Heart right ventricle (tissue), 16 donors: ENCODE measurements around the gene TCF12. TPM values are rescaled to one million over a fixed set of nuclear protein-coding genes. Genes with fewer than 3 reads are reported as not detected.
"Not testable (repeated sequence)": the region's sequence is repeated elsewhere in the genome, so short reads cannot be mapped to it uniquely, and the experiment has no call there.

Experiments
- ATAC-seq, 8 donors: fragments of 200-7000 bp; cut with Tn5 transposase; one replicate each; pipeline ENCODE4 v1.9.1; 2020; ENCODE audit warnings: mild to moderate bottlenecking in 8 of 8, moderate library complexity in 8 of 8, moderate number of reproducible peaks in 1 of 8
- DNase-seq, 2 donors: peaks; one replicate each; pipeline ENCODE4 v3.0.0-alpha.2; 2020
- H3K27ac ChIP-seq, 10 donors: fragments of 200-600 bp; sonication (generic) in 2 of 10; one replicate each; pipeline versions ENCODE4 v1.5.0 to v1.8.0; 2020 to 2022; ENCODE audit warnings: mild to moderate bottlenecking in 3 of 10
- H3K27me3 ChIP-seq, 7 donors: fragments of 200-600 bp; one replicate each; pipeline ENCODE4 v1.8.0; 2021 to 2022; ENCODE audit warnings: mild to moderate bottlenecking in 2 of 7
- H3K36me3 ChIP-seq, 9 donors: fragments of 200-600 bp; sonication (generic) in 1 of 9; one replicate each; pipeline versions ENCODE4 v1.5.0 to v1.8.0; 2020 to 2022; ENCODE audit warnings: mild to moderate bottlenecking in 2 of 9
- H3K4me1 ChIP-seq, 9 donors: fragments of 200-600 bp; sonication (generic) in 1 of 9; one replicate each; pipeline versions ENCODE4 v1.5.0 to v1.8.0; 2020 to 2022; ENCODE audit warnings: mild to moderate bottlenecking in 4 of 9
- H3K4me3 ChIP-seq, 10 donors: fragments of 200-600 bp; sonication (generic) in 2 of 10; one replicate each; pipeline versions ENCODE4 v1.5.0 to v1.8.0; 2020 to 2022; ENCODE audit warnings: mild to moderate bottlenecking in 7 of 10, moderate library complexity in 2 of 10
- H3K9me3 ChIP-seq, 11 donors: fragments of 200-600 bp in 10 of 11; sonication (generic) in 2 of 11; one replicate each; pipeline versions ENCODE4 v1.5.0 to v1.8.0; 2013 to 2022; ENCODE audit warnings: mild to moderate bottlenecking in 2 of 11, control low read depth in 1 of 11, moderate library complexity in 1 of 11
- WGBS, 2 donors: extraction: QIAGEN DNeasy Blood & Tissue Kit; methylation state at CpG; one replicate each; pipeline ENCODE4 v1.1.7; 2013; ENCODE audit warnings: inconsistent platforms in 1 of 2; 5-methylcytosine and 5-hydroxymethylcytosine counted together
- intact Hi-C, 10 donors: fragments of 100-400 bp; cut with DNase I; formaldehyde crosslinking; loops; one replicate each; pipeline versions ENCODE4 v1.11.1 to v1.14.2; 2022
- polyA plus RNA-seq, 2 donors: library from polyadenylated mRNA; stranded (reverse); fragments of 200-250 nt; gene quantifications; one replicate each; pipeline ENCODE4 v1.2.3, GENCODE V29; 2013
- total RNA-seq, 10 donors: library from RNA; stranded (reverse); fragmentation: NEBNext Ultra II Directional in 3 of 10; extraction: Animal tissue kit (Norgen Biotek cat#: 25700) in 3 of 10; gene quantifications; one replicate each; pipeline versions ENCODE4 v1.2.1 to v1.2.4, GENCODE V29; 2021 to 2023
- TF ChIP-seq, protein P1 (sequence below), 9 donors: fragments of 200-600 bp; sonication (generic) in 2 of 9; IDR thresholded peaks; one replicate each; pipeline versions ENCODE4 v1.5.0 to v1.8.0; 2021 to 2022; ENCODE audit warnings: antibody characterized with exemption in 9 of 9, mild to moderate bottlenecking in 5 of 9, moderate library complexity in 1 of 9
- donor health status: Arrhythmogenic right ventricular cardiomyopathy.
- donor health status: ischemic (EF 13 %, LVEDD 7.1; RV severe dilation, severe dysfunction).
- donor health status: healthy with polysubstance abuse.
- donor health status: DM: no; HTN: yes; CAD: no.
- donor health status: DM: no; HTN: no; CAD: no.
- donor health status: ischemic (EF 25% LVEDD 6.9; RV normal size, moderate dysfunction).
- donor health status: ischemic (EF 25% LVEDD 5.7; RV mildly dilated, moderate dysfunction).
- donor health status: healthy.
- donor health status: DM: yes; HTN: yes; CAD: no.
- donor health status: Ischemic cardiomyopathy.
- donor health status: ischemic (EF 35%, LVEDD 5.7; RV mildly dilated, moderate dysfunction).
- donor health status: nonischemic (EF 11% LVEDD 7.7; RV severe dilation, severe dysfunction).
- donor health status: DM: yes; HTN: yes; CAD: no.
- donor health status: PGD.
- donor health status: ischemic (EF 29% LVEDD 5.4; RV normal size, mild dysfunction).
- donor health status: nonischemic (EF 23%, LVEDD 6.1; RV moderate dilation, normal function).

Gene TCF12
- total and polyA plus RNA-seq, 12 donors, result 8.7 to 55.7 (median 38.4) TPM

DNA sequence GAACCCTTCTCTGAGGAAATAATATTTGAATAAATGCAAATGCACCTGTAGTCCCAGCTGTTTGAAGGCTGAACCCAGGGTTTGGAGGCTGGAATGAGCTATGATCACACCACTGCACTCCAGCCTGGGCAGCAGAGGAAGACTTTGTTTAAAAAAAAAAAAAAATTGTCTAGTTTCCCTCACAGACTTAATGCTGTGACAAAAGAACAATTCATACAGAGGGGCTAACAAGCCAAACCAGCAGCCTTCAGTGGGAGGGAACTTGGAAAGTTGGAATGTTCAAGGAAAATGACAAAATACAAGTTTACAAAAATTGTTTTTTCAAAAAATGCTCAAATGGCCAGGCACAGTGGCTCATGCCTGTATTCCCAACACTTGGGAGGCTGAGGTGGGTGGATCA, 229.8 kb downstream of the TCF12 start:
- Histone ChIP-seq H3K27ac (peak overlapping the region in 5 of 10 donors; percentile 4 to 54 (median 29)), H3K36me3 (peaks cover 0 to 9% (median 0%) of the 10 kb centered on the region in 9 donors), H3K4me1 (peaks cover 0 to 57% (median 51%) of the 10 kb centered on the region in 9 donors), H3K9me3 (peaks cover 0 to 23% (median 12%) of the 10 kb centered on the region in 11 donors), H3K27me3 (no peaks in the 10 kb centered on the region), H3K4me3 (no peak overlapping the region)
- intact Hi-C loops, result loop anchor here (5.0 to 10.0 kb wide), 13 partner anchors 64 to 653 kb away; partner anchors contain the start of gene TCF12 (in 1 of the 10)
- DNase-seq, result no peak
- TF ChIP-seq, protein P1, sequence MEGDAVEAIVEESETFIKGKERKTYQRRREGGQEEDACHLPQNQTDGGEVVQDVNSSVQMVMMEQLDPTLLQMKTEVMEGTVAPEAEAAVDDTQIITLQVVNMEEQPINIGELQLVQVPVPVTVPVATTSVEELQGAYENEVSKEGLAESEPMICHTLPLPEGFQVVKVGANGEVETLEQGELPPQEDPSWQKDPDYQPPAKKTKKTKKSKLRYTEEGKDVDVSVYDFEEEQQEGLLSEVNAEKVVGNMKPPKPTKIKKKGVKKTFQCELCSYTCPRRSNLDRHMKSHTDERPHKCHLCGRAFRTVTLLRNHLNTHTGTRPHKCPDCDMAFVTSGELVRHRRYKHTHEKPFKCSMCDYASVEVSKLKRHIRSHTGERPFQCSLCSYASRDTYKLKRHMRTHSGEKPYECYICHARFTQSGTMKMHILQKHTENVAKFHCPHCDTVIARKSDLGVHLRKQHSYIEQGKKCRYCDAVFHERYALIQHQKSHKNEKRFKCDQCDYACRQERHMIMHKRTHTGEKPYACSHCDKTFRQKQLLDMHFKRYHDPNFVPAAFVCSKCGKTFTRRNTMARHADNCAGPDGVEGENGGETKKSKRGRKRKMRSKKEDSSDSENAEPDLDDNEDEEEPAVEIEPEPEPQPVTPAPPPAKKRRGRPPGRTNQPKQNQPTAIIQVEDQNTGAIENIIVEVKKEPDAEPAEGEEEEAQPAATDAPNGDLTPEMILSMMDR (IDR thresholded peaks at IDR 0.05), result no peak
- peak in 5 of 8 donors; percentile 25 to 50 (median 35) for ATAC-seq

DNA sequence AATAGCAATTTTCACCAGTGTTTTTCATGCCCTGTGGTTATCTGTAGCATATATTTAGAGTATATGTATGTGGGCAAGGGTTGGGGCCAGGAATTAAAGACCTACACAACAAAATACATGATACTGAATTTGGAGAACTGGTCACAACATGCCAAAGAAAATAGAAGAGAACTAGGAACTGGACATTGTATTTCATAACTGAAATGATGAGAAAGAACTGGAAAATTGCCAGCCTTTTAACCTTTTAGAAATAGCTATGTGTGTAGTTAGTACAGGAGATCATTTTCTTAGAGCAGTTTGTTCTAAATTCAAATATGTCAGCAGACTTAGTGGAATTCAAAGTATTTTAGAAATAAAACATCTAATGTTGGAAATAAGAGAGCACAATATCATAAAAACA, 230.8 kb downstream of the TCF12 start:
- peak overlapping the region in 4 of 10 donors; percentile 8 to 54 (median 14) for H3K27ac ChIP-seq
- H3K27me3 ChIP-seq, result no peaks in the 10 kb centered on the region
- peaks cover 0 to 9% (median 0%) of the 10 kb centered on the region in 9 donors for H3K36me3 ChIP-seq
- DNase-seq (no peak), ATAC-seq (peak in 3 of 8 donors; percentile 8 to 45 (median 38))
- intact Hi-C loops, result loop anchor here (5.0 to 10.0 kb wide), 13 partner anchors 63 to 654 kb away; partner anchors contain the start of gene TCF12 (in 1 of the 10)
- no peak overlapping the region for H3K4me3 ChIP-seq
- TF ChIP-seq, protein P1 (IDR thresholded peaks at IDR 0.05), result no peak
- peaks cover 0 to 62% (median 48%) of the 10 kb centered on the region in 9 donors for H3K4me1 ChIP-seq
- peaks cover 0 to 23% (median 12%) of the 10 kb centered on the region in 11 donors for H3K9me3 ChIP-seq

DNA sequence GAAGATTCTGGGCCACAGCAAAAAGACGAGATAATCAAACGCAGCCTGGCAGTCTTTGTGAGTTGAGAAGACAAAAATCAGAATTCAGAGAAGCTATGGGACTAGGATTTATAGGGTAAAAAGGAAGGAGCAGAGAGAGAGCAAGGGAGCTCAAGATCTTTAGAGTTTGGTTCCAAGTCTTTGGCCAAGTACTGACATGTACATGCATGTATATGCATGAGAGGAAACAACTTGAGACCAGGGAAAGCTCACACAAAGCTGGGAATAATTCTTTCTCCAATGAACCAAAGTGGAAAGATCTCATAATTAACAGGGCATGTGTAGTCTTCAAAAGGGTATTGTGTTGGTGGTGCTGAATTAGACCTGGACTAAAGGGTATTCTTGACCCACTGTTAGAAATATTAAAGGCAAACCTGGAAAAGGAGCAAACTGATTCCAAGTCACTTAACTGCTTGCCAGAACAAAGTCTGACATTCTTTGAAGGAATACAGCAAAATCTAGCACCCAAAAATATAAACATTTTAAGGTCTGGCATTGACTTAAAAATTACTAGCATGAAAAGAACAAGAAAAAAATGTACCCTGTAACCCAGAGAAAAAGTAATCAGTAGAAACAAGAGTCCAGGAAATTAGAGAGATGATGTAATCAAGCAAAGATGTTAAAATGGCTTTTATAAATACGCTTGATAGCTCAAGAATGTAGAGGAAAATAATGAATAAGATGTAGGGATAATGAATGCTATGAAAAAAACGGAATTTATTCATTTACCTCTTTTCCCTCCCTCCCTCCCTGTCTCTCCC, 231.8 kb downstream of the TCF12 start:
- ATAC-seq (no peak), DNase-seq (no peak)
- WGBS, 2 donors, result 66 to 73% methylated on average over 4 of the region's 4 CpGs
- Histone ChIP-seq H3K4me1 (peaks cover 0 to 66% (median 48%) of the 10 kb centered on the region in 9 donors), H3K36me3 (peaks cover 0 to 9% (median 0%) of the 10 kb centered on the region in 9 donors), H3K9me3 (peaks cover 0 to 23% (median 12%) of the 10 kb centered on the region in 11 donors), H3K27ac (peak overlapping the region in 4 of 10 donors; percentile 2 to 54 (median 14)), H3K4me3 (no peak overlapping the region), H3K27me3 (no peaks in the 10 kb centered on the region)
- intact Hi-C loops, result loop anchor here in 1 of 10 donors (10.0 kb wide), 1 partner anchor 375 kb away; no protein-coding TSS in a partner anchor
- TF ChIP-seq, protein P1 (IDR thresholded peaks at IDR 0.05), result no peak

DNA sequence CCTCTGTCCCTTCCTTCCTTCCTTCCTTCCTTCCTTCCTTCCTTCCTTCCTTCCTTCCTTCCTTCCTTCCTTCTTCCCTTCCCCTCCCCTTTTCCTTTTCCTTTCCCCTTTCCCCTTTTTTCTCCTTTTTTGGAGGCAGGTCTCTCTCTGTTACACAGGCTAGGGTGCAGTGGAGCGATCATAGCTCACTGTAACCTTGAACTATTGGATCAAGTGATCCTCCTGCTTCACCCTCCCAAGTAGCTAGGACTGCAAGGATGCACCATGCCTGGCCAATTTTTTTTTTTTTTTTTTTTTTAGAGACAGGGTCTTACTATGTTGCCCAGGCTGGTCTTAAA, 232.4 kb downstream of the TCF12 start:
- DNase-seq, ATAC-seq, H3K27ac ChIP-seq, H3K36me3 ChIP-seq, H3K4me3 ChIP-seq, H3K27me3 ChIP-seq: not testable (repeated sequence)
- intact Hi-C loops, result loop anchor here in 1 of 10 donors (10.0 kb wide), 1 partner anchor 374 kb away; no protein-coding TSS in a partner anchor
- peaks cover 0 to 23% (median 12%) of the 10 kb centered on the region in 11 donors for H3K9me3 ChIP-seq
- H3K4me1 ChIP-seq, result peaks cover 0 to 72% (median 53%) of the 10 kb centered on the region in 9 donors
- WGBS, 2 donors, result 93 to 100% methylated on average over 1 of the region's 1 CpG
